Fibroblast of pulmonary artery (primary cell): ENCODE results near the gene ROS1.
A peak's percentile ranks its signal among the peaks of the same experiment; 100 is the strongest.

Source experiments
- DNase-seq: peaks from one replicate; pipeline ENCODE4 v3.0.0-alpha.2; 2010; ENCODE audit warnings: low read depth
- H3K4me3 ChIP-seq: replicated peaks from 2 replicates; pipeline ENCODE4 v1.5.1; 2011; ENCODE audit warnings: low read depth, mild to moderate bottlenecking, control low read depth, low read length, moderate library complexity
- TF ChIP-seq, protein P1 (sequence below): IDR thresholded peaks from 2 replicates; pipeline ENCODE4 v1.5.1; 2011; ENCODE audit warnings: mild to moderate bottlenecking, control low read depth, low read length, inconsistent platforms; ENCODE audit errors: missing control alignments

The ROS1 gene

DNA sequence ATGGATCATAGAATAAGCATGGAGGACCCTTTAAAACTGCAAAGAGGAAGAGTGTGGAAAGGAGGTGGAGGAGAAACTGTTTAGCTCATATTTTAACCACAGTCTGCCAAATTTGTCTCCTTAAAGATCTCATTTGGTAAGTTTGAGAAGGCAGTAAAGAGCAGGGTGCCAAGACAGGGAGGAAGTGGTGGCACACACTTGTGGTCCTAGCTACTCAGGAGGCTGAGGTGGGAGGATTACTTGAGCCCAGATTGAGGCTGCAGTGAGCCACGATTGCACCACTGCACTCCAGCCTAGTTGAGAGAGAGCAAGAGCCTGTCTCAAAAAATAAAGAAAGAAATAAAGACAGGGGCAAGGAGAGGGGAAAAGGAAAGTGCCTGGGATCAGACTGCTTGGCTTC is 39.9 kb upstream of the ROS1 start:
- H3K4me3 ChIP-seq: no peak overlapping the region
- DNase-seq: no peak
- TF ChIP-seq, protein P1, sequence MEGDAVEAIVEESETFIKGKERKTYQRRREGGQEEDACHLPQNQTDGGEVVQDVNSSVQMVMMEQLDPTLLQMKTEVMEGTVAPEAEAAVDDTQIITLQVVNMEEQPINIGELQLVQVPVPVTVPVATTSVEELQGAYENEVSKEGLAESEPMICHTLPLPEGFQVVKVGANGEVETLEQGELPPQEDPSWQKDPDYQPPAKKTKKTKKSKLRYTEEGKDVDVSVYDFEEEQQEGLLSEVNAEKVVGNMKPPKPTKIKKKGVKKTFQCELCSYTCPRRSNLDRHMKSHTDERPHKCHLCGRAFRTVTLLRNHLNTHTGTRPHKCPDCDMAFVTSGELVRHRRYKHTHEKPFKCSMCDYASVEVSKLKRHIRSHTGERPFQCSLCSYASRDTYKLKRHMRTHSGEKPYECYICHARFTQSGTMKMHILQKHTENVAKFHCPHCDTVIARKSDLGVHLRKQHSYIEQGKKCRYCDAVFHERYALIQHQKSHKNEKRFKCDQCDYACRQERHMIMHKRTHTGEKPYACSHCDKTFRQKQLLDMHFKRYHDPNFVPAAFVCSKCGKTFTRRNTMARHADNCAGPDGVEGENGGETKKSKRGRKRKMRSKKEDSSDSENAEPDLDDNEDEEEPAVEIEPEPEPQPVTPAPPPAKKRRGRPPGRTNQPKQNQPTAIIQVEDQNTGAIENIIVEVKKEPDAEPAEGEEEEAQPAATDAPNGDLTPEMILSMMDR: no peak

GRCh38 chr6:117464700-117465099 is 39.0 kb upstream of the ROS1 start:
- TF ChIP-seq, protein P1: no peak
- no peak for DNase-seq
- no peak overlapping the region for H3K4me3 ChIP-seq

- peak; percentile 68 for DNase-seq
These were observed 38.3 kb upstream of the ROS1 start for GRCh38 chr6:117463762-117464665.

GRCh38 chr6:117459204-117459944 is 33.6 kb upstream of the ROS1 start:
- H3K4me3 ChIP-seq: no peak overlapping the region
- DNase-seq: no peak
- TF ChIP-seq, protein P1: no peak

More at GRCh38 chr6:117463762-117464665, 38.3 kb upstream of the ROS1 start:
- TF ChIP-seq, protein P1: no peak
- H3K4me3 ChIP-seq: no peak overlapping the region

- no peak overlapping the region for H3K4me3 ChIP-seq
- no peak for DNase-seq
- TF ChIP-seq, protein P1: no peak
These were observed 31.3 kb upstream of the ROS1 start for GRCh38 chr6:117456998-117457397.

DNA sequence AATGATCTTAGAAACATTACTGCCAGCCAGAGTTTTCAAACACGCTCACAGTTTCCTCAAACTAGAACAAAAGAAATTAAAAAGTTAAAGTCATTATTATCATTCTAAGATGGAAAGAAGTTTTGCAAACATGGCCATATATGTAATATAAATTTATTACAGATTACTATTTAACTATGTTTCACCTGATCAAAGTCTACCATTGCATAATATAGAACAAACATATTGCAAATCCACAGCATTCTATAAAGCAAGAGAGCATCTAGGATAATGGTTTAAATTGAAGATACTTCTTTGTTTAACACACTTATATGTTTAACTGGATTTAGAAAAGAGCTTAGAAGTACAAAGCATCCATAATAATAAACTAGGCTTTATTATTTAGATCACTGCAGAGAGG is 30.5 kb upstream of the ROS1 start:
- TF ChIP-seq, protein P1: no peak
- no peak overlapping the region for H3K4me3 ChIP-seq
- no peak for DNase-seq
